Right atrium auricular region (tissue), 2 donors: ENCODE data around the gene NLK. TPM values are rescaled to one million over a fixed set of nuclear protein-coding genes. Genes with fewer than 3 reads are reported as not detected.
A peak's percentile ranks its signal among the peaks of the same experiment; 100 is the strongest.

Experiments
- DNase-seq: peaks from one replicate; pipeline ENCODE4 v3.0.0-alpha.2; 2019; ENCODE audit warnings: low spot score
- H3K27ac ChIP-seq, 2 donors: fragments of 200-600 bp; sonication (generic); 1 replicate in 1 of 2; 2 replicates in 1 of 2; pipeline ENCODE4 v1.5.1; 2016 to 2019
- H3K27me3 ChIP-seq, 2 donors: fragments of 200-600 bp; sonication (generic); one replicate each; pipeline versions ENCODE4 v1.5.1 to v1.6.0; 2017 to 2019
- H3K36me3 ChIP-seq: fragments of 200-600 bp; sonication (generic); one replicate; pipeline ENCODE4 v1.5.1; 2016
- H3K4me1 ChIP-seq, 2 donors: fragments of 200-600 bp; sonication (generic); one replicate each; pipeline versions ENCODE4 v1.5.1 to v1.6.0; 2017 to 2019
- H3K4me3 ChIP-seq, 2 donors: fragments of 200-600 bp; sonication (generic); 1 replicate in 1 of 2; 2 replicates in 1 of 2; pipeline ENCODE4 v1.5.1; 2017 to 2019; ENCODE audit warnings: mild to moderate bottlenecking in 1 of 2, moderate library complexity in 1 of 2
- H3K9me3 ChIP-seq, 2 donors: fragments of 200-600 bp; sonication (generic); one replicate each; pipeline ENCODE4 v1.5.1; 2019
- CTCF ChIP-seq, 2 donors: fragments of 200-600 bp; sonication (generic); IDR thresholded peaks; one replicate each; pipeline ENCODE4 v1.5.1; 2019; ENCODE audit warnings: antibody characterized with exemption in 2 of 2
- total RNA-seq, 2 donors: library from RNA; depleted of rRNA; stranded (reverse); fragments of >200 nt; gene quantifications; one replicate each; pipeline ENCODE4 v1.1.0, GENCODE V29; 2016

Gene NLK
- total RNA-seq, 2 donors from 2014 or later: 17.9 to 19.4 TPM

GRCh38 chr17:28101919-28102318 lies 59.4 kb downstream of the NLK start:
- H3K27ac ChIP-seq: no peak overlapping the region
- TF ChIP-seq CTCF (IDR thresholded peaks at IDR 0.05): no peak

GRCh38 chr17:28105501-28105900 lies 63.0 kb downstream of the NLK start:
- TF ChIP-seq CTCF (IDR thresholded peaks at IDR 0.05): no peak
- H3K36me3 ChIP-seq: no peaks in the 10 kb centered on the region

More at GRCh38 chr17:28101919-28102318, 59.4 kb downstream of the NLK start:
- no peaks in the 10 kb centered on the region for H3K36me3 ChIP-seq
- no peaks in the 10 kb centered on the region for H3K27me3 ChIP-seq
- no peak for DNase-seq
- H3K9me3 ChIP-seq: no peaks in the 10 kb centered on the region
- peaks cover 0 to 6% of the 10 kb centered on the region in 2 donors for H3K4me1 ChIP-seq
- no peak overlapping the region for H3K4me3 ChIP-seq

GRCh38 chr17:28110184-28110583 lies 67.7 kb downstream of the NLK start:
- Histone ChIP-seq H3K36me3 (no peaks in the 10 kb centered on the region), H3K27me3 (no peaks in the 10 kb centered on the region), H3K4me3 (no peak overlapping the region), H3K4me1 (peaks cover 0 to 18% of the 10 kb centered on the region in 2 donors), H3K27ac (no peak overlapping the region), H3K9me3 (no peaks in the 10 kb centered on the region)
- DNase-seq: no peak
- no peak for TF ChIP-seq CTCF (IDR thresholded peaks at IDR 0.05)

More at GRCh38 chr17:28105501-28105900, 63.0 kb downstream of the NLK start:
- H3K27me3 ChIP-seq: no peaks in the 10 kb centered on the region
- H3K4me1 ChIP-seq: no peaks in the 10 kb centered on the region
- H3K4me3 ChIP-seq: no peak overlapping the region
- no peaks in the 10 kb centered on the region for H3K9me3 ChIP-seq
- no peak overlapping the region for H3K27ac ChIP-seq
- DNase-seq: no peak

- H3K36me3 ChIP-seq: no peaks in the 10 kb centered on the region
- TF ChIP-seq CTCF (IDR thresholded peaks at IDR 0.05): no peak
- H3K9me3 ChIP-seq: no peaks in the 10 kb centered on the region
- no peak for DNase-seq
- H3K27me3 ChIP-seq: no peaks in the 10 kb centered on the region
- H3K4me1 ChIP-seq: peaks cover 0 to 18% of the 10 kb centered on the region in 2 donors
- no peak overlapping the region for H3K4me3 ChIP-seq
- peak overlapping the region; percentile 41 to 51 for H3K27ac ChIP-seq
These were observed 69.7 kb downstream of the NLK start for GRCh38 chr17:28112181-28112580.

- DNase-seq: no peak
- Histone ChIP-seq H3K9me3 (no peaks in the 10 kb centered on the region), H3K4me3 (no peak overlapping the region), H3K36me3 (no peaks in the 10 kb centered on the region), H3K27me3 (no peaks in the 10 kb centered on the region), H3K4me1 (peaks cover 0 to 18% of the 10 kb centered on the region in 2 donors), H3K27ac (peak overlapping the region; percentile 41 to 51)
- TF ChIP-seq CTCF (IDR thresholded peaks at IDR 0.05): no peak
These were observed 70.1 kb downstream of the NLK start for GRCh38 chr17:28112606-28113005.

GRCh38 chr17:28113269-28113668 lies 70.8 kb downstream of the NLK start:
- H3K9me3 ChIP-seq: no peaks in the 10 kb centered on the region
- H3K27ac ChIP-seq: peak overlapping the region in 1 of 2 donors; percentile 41
- no peak for DNase-seq
- H3K4me3 ChIP-seq: no peak overlapping the region
- H3K27me3 ChIP-seq: no peaks in the 10 kb centered on the region
- H3K4me1 ChIP-seq: peaks cover 0 to 18% of the 10 kb centered on the region in 2 donors
- no peak for TF ChIP-seq CTCF (IDR thresholded peaks at IDR 0.05)
- H3K36me3 ChIP-seq: no peaks in the 10 kb centered on the region
